GM21723 (cell line): ENCODE measurements around the gene CPPED1.

Experiments
- ATAC-seq: cut with Tn5 transposase; IDR thresholded peaks from one replicate; pipeline ENCODE4 v1.9.1; 2021; ENCODE audit warnings: mild to moderate bottlenecking, moderate library complexity; ENCODE audit not compliant: unreplicated experiment

The CPPED1 gene

GRCh38 chr16:12688951-12689850, 114.5 kb downstream of the CPPED1 start:
- no peak for ATAC-seq

GRCh38 chr16:12685806-12686205, 117.9 kb downstream of the CPPED1 start:
- ATAC-seq = no peak

GRCh38 chr16:12682432-12683165, 121.1 kb downstream of the CPPED1 start:
- ATAC-seq = no peak

GRCh38 chr16:12681653-12682052, 122.0 kb downstream of the CPPED1 start:
- ATAC-seq = no peak

- no peak for ATAC-seq
Observed at GRCh38 chr16:12680531-12680930, 123.2 kb downstream of the CPPED1 start.

GRCh38 chr16:12679660-12680272, 123.9 kb downstream of the CPPED1 start:
- ATAC-seq = no peak

- no peak for ATAC-seq
Observed at GRCh38 chr16:12678983-12679382, 124.7 kb downstream of the CPPED1 start.

GRCh38 chr16:12677502-12677901, 126.2 kb downstream of the CPPED1 start:
- ATAC-seq = no peak

GRCh38 chr16:12675852-12676251, 127.8 kb downstream of the CPPED1 start:
- no peak for ATAC-seq

- no peak for ATAC-seq
Observed at GRCh38 chr16:12675046-12675445, 128.6 kb downstream of the CPPED1 start.

- ATAC-seq = no peak
Observed at GRCh38 chr16:12674524-12674923, 129.2 kb downstream of the CPPED1 start.

GRCh38 chr16:12674071-12674470, 129.6 kb downstream of the CPPED1 start:
- ATAC-seq = no peak

- no peak for ATAC-seq
Observed at GRCh38 chr16:12673466-12673865, 130.2 kb downstream of the CPPED1 start.

GRCh38 chr16:12672986-12673385, 130.7 kb downstream of the CPPED1 start:
- no peak for ATAC-seq

GRCh38 chr16:12669908-12670307, 133.8 kb downstream of the CPPED1 start:
- no peak for ATAC-seq

GRCh38 chr16:12667909-12668308, 135.8 kb downstream of the CPPED1 start:
- no peak for ATAC-seq

- ATAC-seq = no peak
Observed at GRCh38 chr16:12664164-12664733, 139.4 kb downstream of the CPPED1 start.

- ATAC-seq = no peak
Observed at GRCh38 chr16:12661656-12662172, 142.0 kb downstream of the CPPED1 start.

- ATAC-seq = no peak
Observed at GRCh38 chr16:12659871-12660270, 143.8 kb downstream of the CPPED1 start.

- ATAC-seq = no peak
Observed at GRCh38 chr16:12658506-12658905, 145.2 kb downstream of the CPPED1 start.

- no peak for ATAC-seq
Observed at GRCh38 chr16:12655537-12655936, 148.2 kb downstream of the CPPED1 start.
